Measurements from ENCODE around the gene SLC40A1. TPM values are rescaled to one million over a fixed set of nuclear protein-coding genes. Genes with fewer than 3 reads are reported as not detected.

SLC40A1 gene
- total RNA-seq, 2 donors from 2014 or later: 86.7 to 169 TPM

GRCh38 chr2:189540551-189540950, 40.0 kb downstream of the SLC40A1 start:
- DNase-seq (ENCODE audit: low spot score): no peak
- Histone ChIP-seq H3K36me3 (no peaks in the 10 kb centered on the region), H3K27ac (no peak overlapping the region), H3K9me3 (no peaks in the 10 kb centered on the region), H3K27me3 (replicated peaks; ENCODE audit: insufficient read depth) (no peaks in the 10 kb centered on the region), H3K4me3 (no peak overlapping the region), H3K4me1 (replicated peaks) (no peaks in the 10 kb centered on the region)
- intact Hi-C loops (cut with DNase I): no loop called here
- WGBS: 48% methylated on average over 1 of the region's 1 CpG
- TF ChIP-seq POLR2A (IDR thresholded peaks at IDR 0.05): no peak
- TF ChIP-seq POLR2AphosphoS5 (IDR thresholded peaks at IDR 0.05): no peak
- TF ChIP-seq, protein P1, sequence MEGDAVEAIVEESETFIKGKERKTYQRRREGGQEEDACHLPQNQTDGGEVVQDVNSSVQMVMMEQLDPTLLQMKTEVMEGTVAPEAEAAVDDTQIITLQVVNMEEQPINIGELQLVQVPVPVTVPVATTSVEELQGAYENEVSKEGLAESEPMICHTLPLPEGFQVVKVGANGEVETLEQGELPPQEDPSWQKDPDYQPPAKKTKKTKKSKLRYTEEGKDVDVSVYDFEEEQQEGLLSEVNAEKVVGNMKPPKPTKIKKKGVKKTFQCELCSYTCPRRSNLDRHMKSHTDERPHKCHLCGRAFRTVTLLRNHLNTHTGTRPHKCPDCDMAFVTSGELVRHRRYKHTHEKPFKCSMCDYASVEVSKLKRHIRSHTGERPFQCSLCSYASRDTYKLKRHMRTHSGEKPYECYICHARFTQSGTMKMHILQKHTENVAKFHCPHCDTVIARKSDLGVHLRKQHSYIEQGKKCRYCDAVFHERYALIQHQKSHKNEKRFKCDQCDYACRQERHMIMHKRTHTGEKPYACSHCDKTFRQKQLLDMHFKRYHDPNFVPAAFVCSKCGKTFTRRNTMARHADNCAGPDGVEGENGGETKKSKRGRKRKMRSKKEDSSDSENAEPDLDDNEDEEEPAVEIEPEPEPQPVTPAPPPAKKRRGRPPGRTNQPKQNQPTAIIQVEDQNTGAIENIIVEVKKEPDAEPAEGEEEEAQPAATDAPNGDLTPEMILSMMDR (IDR thresholded peaks at IDR 0.05): no peak

GRCh38 chr2:189538402-189538801, 42.2 kb downstream of the SLC40A1 start:
- H3K27me3 ChIP-seq (replicated peaks; ENCODE audit: insufficient read depth): no peaks in the 10 kb centered on the region
- DNase-seq (ENCODE audit: low spot score): no peak
- no peaks in the 10 kb centered on the region for H3K9me3 ChIP-seq
- no peak for TF ChIP-seq POLR2AphosphoS5 (IDR thresholded peaks at IDR 0.05)
- TF ChIP-seq, protein P1 (IDR thresholded peaks at IDR 0.05): no peak
- TF ChIP-seq POLR2A (IDR thresholded peaks at IDR 0.05): no peak
- intact Hi-C loops (cut with DNase I): no loop called here
- no peaks in the 10 kb centered on the region for H3K4me1 ChIP-seq (replicated peaks)
- no peaks in the 10 kb centered on the region for H3K36me3 ChIP-seq
- H3K27ac ChIP-seq: no peak overlapping the region
- no peak overlapping the region for H3K4me3 ChIP-seq
- 100% methylated on average over 1 of the region's 1 CpG for WGBS

DNA sequence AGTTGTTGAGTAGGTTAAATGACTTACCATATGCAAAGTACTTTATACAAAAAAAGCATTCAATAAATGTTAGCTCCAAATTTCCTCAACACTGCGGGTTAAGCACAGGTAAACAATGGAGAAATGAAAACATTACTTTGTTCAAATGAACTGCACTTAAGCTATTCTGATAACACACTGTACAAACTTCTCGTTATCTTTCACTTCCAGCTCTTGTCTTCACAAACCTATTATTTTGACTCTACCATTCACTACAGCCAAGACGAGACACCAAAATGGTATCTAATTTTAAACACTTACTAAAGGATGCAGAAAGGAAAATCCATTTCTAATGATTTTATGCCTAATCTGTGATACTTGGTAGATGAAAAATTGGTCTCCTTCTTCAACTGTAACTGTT, 43.8 kb downstream of the SLC40A1 start:
- Histone ChIP-seq H3K4me1 (replicated peaks) (no peaks in the 10 kb centered on the region), H3K27ac (no peak overlapping the region), H3K27me3 (replicated peaks; ENCODE audit: insufficient read depth) (no peaks in the 10 kb centered on the region), H3K4me3 (no peak overlapping the region), H3K9me3 (no peaks in the 10 kb centered on the region), H3K36me3 (no peaks in the 10 kb centered on the region)
- TF ChIP-seq, protein P1 (IDR thresholded peaks at IDR 0.05): no peak
- TF ChIP-seq POLR2AphosphoS5 (IDR thresholded peaks at IDR 0.05) (no peak), POLR2A (IDR thresholded peaks at IDR 0.05) (no peak)
- DNase-seq (ENCODE audit: low spot score): no peak
- 86% methylated on average over 3 of the region's 3 CpGs for WGBS
- intact Hi-C loops (cut with DNase I): no loop called here

DNA sequence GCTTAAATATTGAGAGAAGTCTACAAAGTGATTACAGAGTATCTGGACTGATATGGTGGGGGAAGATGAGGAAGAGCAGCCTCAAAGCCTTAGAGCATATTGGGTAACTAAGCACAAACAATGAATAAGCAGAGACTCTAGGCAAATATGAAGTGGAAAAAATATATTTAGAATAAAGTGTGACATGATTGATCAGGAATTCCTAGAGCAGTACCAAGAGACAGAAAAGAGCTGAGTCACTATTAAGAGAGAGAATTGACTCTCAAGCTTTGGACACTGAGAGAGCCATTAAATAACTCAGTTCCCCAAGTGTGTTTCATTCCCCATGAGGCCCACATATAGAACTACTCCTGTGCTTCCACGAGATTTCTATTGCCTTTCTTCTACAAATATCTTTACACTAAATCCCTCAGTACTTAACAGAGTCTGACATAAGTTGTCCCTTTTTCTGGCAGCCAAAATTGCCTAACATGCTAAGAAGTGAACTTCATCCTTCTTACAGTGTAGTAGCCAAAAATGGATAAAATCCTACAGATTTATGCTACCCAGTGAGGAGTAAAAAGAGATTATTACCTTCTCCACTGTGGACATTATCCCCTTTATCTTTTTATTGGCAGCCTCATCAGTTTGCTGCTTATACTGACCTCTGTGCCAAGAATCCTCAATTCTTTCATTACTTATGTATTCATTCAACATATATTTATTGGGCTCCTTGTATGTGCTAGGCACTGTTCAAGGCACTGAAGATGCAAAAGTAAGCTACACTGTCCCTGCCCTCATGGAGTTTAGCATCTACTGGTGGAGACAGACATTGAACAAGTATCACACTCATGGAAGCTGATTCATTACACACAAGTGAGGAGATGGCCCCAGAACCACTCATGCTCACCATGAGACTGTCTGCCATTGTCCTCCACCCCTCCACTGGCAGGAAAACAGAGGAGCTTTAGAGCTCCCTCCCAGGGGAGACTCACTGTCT, 45.4 kb downstream of the SLC40A1 start:
- H3K27ac ChIP-seq: no peak overlapping the region
- TF ChIP-seq, protein P1 (IDR thresholded peaks at IDR 0.05): no peak
- TF ChIP-seq POLR2AphosphoS5 (IDR thresholded peaks at IDR 0.05) (no peak), POLR2A (IDR thresholded peaks at IDR 0.05) (no peak)
- 82% methylated on average over 1 of the region's 1 CpG for WGBS
- DNase-seq (ENCODE audit: low spot score): no peak
- H3K4me1 ChIP-seq (replicated peaks): no peaks in the 10 kb centered on the region
- no peaks in the 10 kb centered on the region for H3K36me3 ChIP-seq
- intact Hi-C loops (cut with DNase I): no loop called here
- H3K4me3 ChIP-seq: no peak overlapping the region
- no peaks in the 10 kb centered on the region for H3K27me3 ChIP-seq (replicated peaks; ENCODE audit: insufficient read depth)
- H3K9me3 ChIP-seq: no peaks in the 10 kb centered on the region
